ENCODE data around the gene SMYD3. TPM values are rescaled to one million over a fixed set of nuclear protein-coding genes. Genes with fewer than 3 reads are reported as not detected.
"Not testable (repeated sequence)": the region's sequence is repeated elsewhere in the genome, so short reads cannot be mapped to it uniquely, and the experiment has no call there.

Gene SMYD3
- total RNA-seq, 1 donor from 2014 or later = 27.2 TPM

GRCh38 chr1:246333855-246334254 lies 173.2 kb downstream of the SMYD3 start:
- H3K4me3 ChIP-seq = no peak overlapping the region
- ATAC-seq (no peak), DNase-seq (no peak)
- no peaks in the 10 kb centered on the region for H3K4me1 ChIP-seq
- H3K27ac ChIP-seq = no peak overlapping the region
- TF ChIP-seq CTCF (IDR thresholded peaks at IDR 0.05) = no peak
- intact Hi-C loops (cut with DNase I) = no loop called here
- no peaks in the 10 kb centered on the region for H3K27me3 ChIP-seq
- H3K36me3 ChIP-seq = no peaks in the 10 kb centered on the region
- H3K9me3 ChIP-seq = no peaks in the 10 kb centered on the region

- H3K4me3 ChIP-seq = no peak overlapping the region
- TF ChIP-seq CTCF (IDR thresholded peaks at IDR 0.05) = no peak
- intact Hi-C loops (cut with DNase I) = no loop called here
- no peaks in the 10 kb centered on the region for H3K4me1 ChIP-seq
- no peaks in the 10 kb centered on the region for H3K9me3 ChIP-seq
- H3K27ac ChIP-seq = no peak overlapping the region
- ATAC-seq = no peak
- no peaks in the 10 kb centered on the region for H3K36me3 ChIP-seq
- no peaks in the 10 kb centered on the region for H3K27me3 ChIP-seq
- DNase-seq = no peak
Measured at GRCh38 chr1:246332078-246332477, 175.0 kb downstream of the SMYD3 start.

- no peak for ATAC-seq
- intact Hi-C loops (cut with DNase I) = no loop called here
Measured at GRCh38 chr1:246329900-246330299, 177.2 kb downstream of the SMYD3 start.

GRCh38 chr1:246329292-246329691 lies 177.8 kb downstream of the SMYD3 start:
- ATAC-seq; H3K27me3 ChIP-seq; intact Hi-C loops (cut with DNase I): not testable (repeated sequence)

More at GRCh38 chr1:246329900-246330299, 177.2 kb downstream of the SMYD3 start:
- Histone ChIP-seq H3K4me1 (no peaks in the 10 kb centered on the region), H3K27me3 (no peaks in the 10 kb centered on the region), H3K36me3 (no peaks in the 10 kb centered on the region), H3K9me3 (no peaks in the 10 kb centered on the region), H3K4me3 (no peak overlapping the region), H3K27ac (no peak overlapping the region)
- TF ChIP-seq CTCF (IDR thresholded peaks at IDR 0.05) = no peak
- DNase-seq = no peak

GRCh38 chr1:246324711-246325110 lies 182.4 kb downstream of the SMYD3 start:
- no peak overlapping the region for H3K4me3 ChIP-seq
- intact Hi-C loops (cut with DNase I) = no loop called here

More at GRCh38 chr1:246329292-246329691, 177.8 kb downstream of the SMYD3 start:
- not testable (repeated sequence) for H3K36me3 ChIP-seq, H3K4me1 ChIP-seq, H3K4me3 ChIP-seq, DNase-seq, H3K9me3 ChIP-seq, H3K27ac ChIP-seq

GRCh38 chr1:246324033-246324432 lies 183.0 kb downstream of the SMYD3 start:
- H3K27me3 ChIP-seq; DNase-seq; H3K4me3 ChIP-seq; H3K36me3 ChIP-seq; H3K27ac ChIP-seq; intact Hi-C loops (cut with DNase I); H3K4me1 ChIP-seq; H3K9me3 ChIP-seq; ATAC-seq: not testable (repeated sequence)

More at GRCh38 chr1:246324711-246325110, 182.4 kb downstream of the SMYD3 start:
- TF ChIP-seq CTCF (IDR thresholded peaks at IDR 0.05) = no peak
- Histone ChIP-seq H3K36me3 (no peaks in the 10 kb centered on the region), H3K27me3 (no peaks in the 10 kb centered on the region), H3K9me3 (no peaks in the 10 kb centered on the region), H3K4me1 (no peaks in the 10 kb centered on the region), H3K27ac (no peak overlapping the region)
- DNase-seq (no peak), ATAC-seq (no peak)

- DNase-seq (no peak), ATAC-seq (no peak)
- TF ChIP-seq CTCF (IDR thresholded peaks at IDR 0.05) = no peak
- Histone ChIP-seq H3K27me3 (no peaks in the 10 kb centered on the region), H3K4me1 (no peaks in the 10 kb centered on the region), H3K4me3 (no peak overlapping the region), H3K36me3 (no peaks in the 10 kb centered on the region), H3K9me3 (no peaks in the 10 kb centered on the region), H3K27ac (no peak overlapping the region)
- intact Hi-C loops (cut with DNase I) = no loop called here
Measured at GRCh38 chr1:246320286-246320685, 186.8 kb downstream of the SMYD3 start.
